GM15510 (cell line): ENCODE results near the gene DNAJC22.

Experiments used
- POLR2A ChIP-seq: IDR thresholded peaks from 3 replicates; pipeline ENCODE4 v1.6.1; 2011; ENCODE audit warnings: borderline replicate concordance; ENCODE audit not compliant: insufficient read length; ENCODE audit errors: extremely low read depth

The DNAJC22 gene

GRCh38 chr12:49341777-49342065 is 5.0 kb upstream of the DNAJC22 start:
- no peak for TF ChIP-seq POLR2A

GRCh38 chr12:49342066-49342913 is 4.4 kb upstream of the DNAJC22 start:
- no peak for TF ChIP-seq POLR2A

DNA sequence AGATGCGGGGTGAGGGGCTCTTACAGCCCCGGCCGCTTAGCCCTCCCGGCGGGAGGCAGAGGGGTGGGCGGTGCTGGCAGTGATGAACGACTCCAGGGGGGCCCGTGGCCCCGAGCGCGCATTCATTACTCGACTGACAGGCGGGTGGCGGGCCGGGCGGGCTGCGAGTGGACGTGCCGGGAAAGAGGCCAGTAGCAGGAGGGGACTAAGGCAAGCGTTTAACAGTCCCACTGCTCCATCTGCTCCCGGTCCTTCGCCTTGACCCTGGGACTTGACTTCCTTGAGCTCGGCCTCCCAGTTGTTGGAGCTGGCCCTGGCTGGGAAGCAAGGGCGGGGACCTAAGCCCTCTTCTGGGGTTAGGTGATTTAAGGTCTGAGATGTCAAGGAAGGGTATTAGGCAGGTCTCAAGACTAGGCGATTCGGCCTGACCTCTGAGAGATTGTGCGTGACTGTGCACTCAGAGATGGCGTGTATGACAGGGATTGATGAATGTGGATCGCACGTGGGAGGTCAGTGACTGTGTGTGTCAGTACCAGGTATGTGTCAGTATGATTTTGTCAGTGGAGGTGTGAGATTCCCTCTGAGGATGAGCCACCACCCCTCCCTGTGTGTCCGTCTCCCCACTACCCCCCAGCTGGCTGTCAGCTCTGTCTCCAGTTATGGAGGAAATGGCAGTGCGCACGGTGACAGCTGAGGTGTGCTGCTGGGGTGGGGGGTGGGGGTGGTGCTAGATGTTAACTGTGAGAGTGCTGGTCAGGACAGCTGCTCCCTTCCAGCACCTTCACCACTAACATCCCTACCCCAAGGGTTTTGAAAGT is 3.6 kb upstream of the DNAJC22 start:
- no peak for TF ChIP-seq POLR2A

DNA sequence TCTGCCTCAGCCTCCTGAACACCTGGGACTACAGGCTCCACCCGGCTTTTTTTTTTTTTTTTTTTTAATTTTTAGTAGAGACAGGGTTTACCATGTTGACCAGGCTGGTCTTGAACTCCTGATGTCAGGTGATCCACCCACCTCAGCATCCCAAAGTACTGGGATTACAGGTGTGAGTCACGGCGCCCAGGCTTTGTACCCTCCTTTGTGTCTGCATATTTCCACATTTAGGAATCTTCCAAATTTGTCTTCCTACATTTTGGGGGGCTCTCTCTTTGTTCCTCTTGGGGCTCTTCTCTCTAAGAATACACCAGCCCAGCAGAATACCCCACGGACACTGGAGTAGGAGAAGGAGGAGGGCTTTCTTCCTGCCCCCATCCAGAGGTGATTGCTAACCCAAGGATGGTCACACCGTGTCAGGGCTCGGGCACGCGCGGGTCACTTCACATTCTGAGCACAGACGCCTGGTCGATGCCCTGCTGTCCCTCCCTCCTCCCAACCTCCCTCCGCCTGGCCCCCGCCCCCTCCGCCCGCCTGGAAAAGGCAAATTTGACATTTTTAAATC is 2.1 kb upstream of the DNAJC22 start:
- no peak for TF ChIP-seq POLR2A

DNA sequence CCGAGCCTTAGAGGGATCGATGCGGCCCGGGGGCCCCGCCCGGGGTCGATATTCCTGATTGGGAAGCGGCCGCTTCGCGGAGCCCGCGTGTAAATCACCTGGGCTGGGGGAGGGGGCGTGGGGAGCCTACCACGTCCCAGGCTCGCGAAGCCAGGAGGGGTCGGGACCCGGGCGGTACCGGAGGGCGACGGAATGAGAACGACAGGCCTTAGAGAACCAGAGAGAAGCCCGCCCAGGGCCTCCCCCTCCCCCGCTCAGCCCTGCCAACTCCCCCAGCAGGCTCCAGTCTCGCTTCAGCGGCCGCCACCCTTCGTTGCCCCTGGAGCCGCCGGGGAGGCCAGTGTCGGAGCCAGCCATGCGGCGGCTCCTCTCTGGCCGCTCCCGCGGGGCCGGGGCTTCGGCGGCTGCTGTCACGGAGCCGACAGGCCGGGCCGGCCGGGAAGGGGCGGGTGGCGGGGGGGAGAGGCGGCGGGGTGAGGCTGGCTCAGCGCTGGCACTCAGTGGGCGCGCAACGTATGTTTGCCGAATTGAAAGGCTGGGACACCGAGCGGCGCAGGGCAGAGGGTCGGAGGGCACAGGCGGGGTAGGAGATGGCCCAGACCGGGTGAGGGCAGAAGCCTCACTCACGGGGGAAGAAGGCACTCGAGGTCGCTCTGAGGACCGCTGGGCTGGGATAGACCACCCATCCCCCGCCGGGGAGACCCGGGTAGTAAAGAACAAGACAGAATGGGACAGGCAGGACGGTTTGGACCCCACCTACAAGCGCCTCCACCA is 1.4 kb upstream of the DNAJC22 start:
- no peak for TF ChIP-seq POLR2A

GRCh38 chr12:49345825-49346658 is 646 bp upstream of the DNAJC22 start:
- no peak for TF ChIP-seq POLR2A

DNA sequence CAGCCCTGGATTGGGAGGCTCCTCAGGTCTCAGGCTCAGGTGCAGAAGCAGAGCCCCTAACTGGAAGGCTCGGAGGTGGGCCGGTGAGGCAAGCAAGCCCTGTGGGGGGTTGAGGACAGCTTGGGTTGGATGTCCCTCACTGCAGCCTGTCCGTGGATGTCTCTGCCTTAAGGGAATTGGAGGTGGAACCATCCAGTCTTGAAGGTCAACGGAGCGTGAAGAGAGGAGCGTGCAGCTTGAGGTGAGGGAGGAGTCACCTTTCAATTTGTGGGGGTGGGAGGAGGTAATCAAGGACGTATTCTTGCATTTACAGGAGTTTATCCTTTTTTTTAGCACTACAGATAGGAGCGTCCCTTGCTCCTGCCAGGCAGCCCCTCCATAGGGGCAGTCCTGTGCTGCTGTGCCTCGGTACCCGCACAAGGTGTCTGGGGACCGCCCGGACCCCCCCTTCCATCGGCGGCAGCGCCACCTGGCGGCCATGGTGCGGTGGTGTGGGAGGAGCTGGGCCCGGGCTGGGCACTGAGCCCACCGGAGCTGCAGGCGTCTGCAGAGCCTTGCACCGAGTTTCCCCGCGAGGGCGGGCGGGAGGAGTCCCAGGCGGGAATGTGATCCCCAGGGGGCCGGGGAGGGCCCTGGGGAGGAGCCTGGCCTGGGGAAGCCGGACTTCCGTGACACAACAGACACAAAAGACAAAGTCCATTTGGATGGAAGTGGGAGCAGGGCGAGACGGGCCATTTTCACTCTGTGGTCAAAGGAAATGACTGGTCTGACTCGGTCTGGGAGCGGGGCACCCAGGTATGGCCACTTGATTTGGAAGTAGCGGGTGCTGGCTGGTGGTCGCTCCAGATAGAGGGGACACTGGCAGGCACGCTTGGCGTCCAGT is 864 bp downstream of the DNAJC22 start:
- no peak for TF ChIP-seq POLR2A

DNA sequence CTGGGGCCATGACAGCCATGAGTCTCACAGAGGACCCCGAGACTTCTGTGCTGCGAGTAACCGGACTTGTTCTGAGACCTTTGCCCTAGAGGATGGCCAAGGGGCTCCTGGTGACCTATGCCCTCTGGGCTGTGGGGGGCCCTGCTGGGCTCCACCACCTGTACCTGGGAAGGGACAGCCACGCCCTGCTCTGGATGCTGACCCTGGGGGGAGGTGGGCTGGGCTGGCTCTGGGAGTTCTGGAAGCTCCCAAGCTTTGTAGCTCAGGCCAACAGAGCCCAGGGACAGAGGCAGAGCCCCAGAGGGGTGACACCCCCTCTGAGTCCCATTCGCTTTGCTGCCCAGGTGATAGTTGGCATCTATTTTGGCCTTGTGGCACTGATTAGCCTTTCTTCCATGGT is 2.1 kb downstream of the DNAJC22 start:
- no peak for TF ChIP-seq POLR2A

GRCh38 chr12:49349266-49349665 is 2.6 kb downstream of the DNAJC22 start:
- no peak for TF ChIP-seq POLR2A

DNA sequence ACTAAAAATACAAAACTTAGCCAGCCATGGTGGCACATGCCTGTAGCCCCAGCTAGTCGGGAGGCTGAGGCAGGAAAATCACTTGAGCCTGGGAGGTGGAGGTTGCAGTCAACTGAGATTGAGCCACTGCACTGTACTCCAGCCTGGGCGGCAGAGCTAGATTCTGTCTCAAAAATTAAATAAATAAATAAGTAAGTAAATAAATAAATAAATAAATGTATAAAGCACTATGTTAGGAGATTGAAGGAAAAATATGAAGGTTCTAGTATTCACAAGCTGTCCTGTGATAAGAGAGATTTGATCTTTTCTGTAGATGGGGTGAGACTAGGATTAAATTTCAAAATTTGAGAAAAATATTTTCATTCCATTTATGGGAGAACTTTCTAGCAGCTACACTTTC is 5.7 kb downstream of the DNAJC22 start:
- no peak for TF ChIP-seq POLR2A

- TF ChIP-seq POLR2A = no peak
Observed at GRCh38 chr12:49355913-49356312, 9.2 kb downstream of the DNAJC22 start.

DNA sequence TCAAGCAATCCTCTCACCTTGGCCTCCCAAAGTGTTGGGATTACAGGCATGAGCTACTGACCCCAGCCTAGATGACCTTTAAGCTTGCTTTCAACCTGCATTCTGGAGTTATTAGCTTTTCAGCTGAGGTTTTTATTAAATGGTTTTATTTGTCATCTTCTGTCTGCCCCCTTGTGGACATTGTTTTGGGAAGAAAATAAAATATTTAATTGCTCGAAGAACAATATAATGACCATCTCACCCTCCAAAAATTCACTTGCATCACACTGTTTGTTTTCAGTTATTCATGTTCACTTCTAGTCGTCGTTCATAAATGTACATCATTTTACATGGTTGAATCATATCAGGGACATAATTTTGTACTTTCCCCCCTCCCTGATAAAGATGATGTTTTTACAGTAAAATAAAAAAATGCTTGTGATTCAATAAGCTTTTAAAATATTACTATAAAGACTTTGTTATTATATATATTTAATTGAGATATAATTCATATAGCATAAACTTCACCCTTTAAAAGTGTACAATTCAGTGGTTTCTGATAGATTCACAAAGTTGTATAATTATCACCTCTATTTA is 10.5 kb downstream of the DNAJC22 start:
- no peak for TF ChIP-seq POLR2A
